Glutamatergic neuron (in vitro differentiated cells): ENCODE measurements around the gene TMEM259. TPM values are rescaled to one million over a fixed set of nuclear protein-coding genes. Genes with fewer than 3 reads are reported as not detected.

Experiments used
- DNase-seq: peaks from one replicate; pipeline ENCODE4 v3.0.0; 2022
- H3K27ac Mint-ChIP-seq: one replicate; pipeline ENCODE4 v1.8.0; 2020; ENCODE audit warnings: mild to moderate bottlenecking, mixed read lengths, inconsistent platforms; ENCODE audit not compliant: unreplicated experiment
- H3K27me3 Mint-ChIP-seq: one replicate; pipeline ENCODE4 v1.8.0; 2020; ENCODE audit warnings: mild to moderate bottlenecking, moderate library complexity, mixed read lengths, inconsistent platforms; ENCODE audit not compliant: unreplicated experiment
- H3K36me3 Mint-ChIP-seq: one replicate; pipeline ENCODE4 v1.8.0; 2020; ENCODE audit warnings: mild to moderate bottlenecking, mixed read lengths, inconsistent platforms; ENCODE audit not compliant: unreplicated experiment
- H3K4me1 Mint-ChIP-seq: one replicate; pipeline ENCODE4 v1.8.0; 2020; ENCODE audit warnings: mild to moderate bottlenecking, low read depth, mixed read lengths, inconsistent platforms; ENCODE audit not compliant: unreplicated experiment
- H3K4me3 Mint-ChIP-seq: one replicate; pipeline ENCODE4 v1.8.0; 2020; ENCODE audit warnings: mild to moderate bottlenecking, mixed read lengths, inconsistent platforms; ENCODE audit not compliant: unreplicated experiment
- H3K9me3 Mint-ChIP-seq: one replicate; pipeline ENCODE4 v1.8.0; 2020; ENCODE audit warnings: mild to moderate bottlenecking, moderate library complexity, mixed read lengths, inconsistent platforms; ENCODE audit not compliant: unreplicated experiment
- CTCF ChIP-seq: fragments of 200-600 bp; sonication (generic); IDR thresholded peaks from one replicate; pipeline ENCODE4 v1.5.0; 2021; ENCODE audit not compliant: partially characterized antibody, unreplicated experiment
- total RNA-seq: library from RNA; stranded (reverse); fragmentation: NEBNext Ultra II Directional; extraction: Animal tissue kit (Norgen Biotek cat#: 25700); gene quantifications from one replicate; pipeline ENCODE4 v1.2.1, GENCODE V29; 2021; ENCODE audit not compliant: unreplicated experiment

TMEM259 gene
- total RNA-seq, 1 donor from 2014 or later: 222 TPM

- TF ChIP-seq CTCF: no peak
- no peaks in the 10 kb centered on the region for H3K4me1 Mint-ChIP-seq
- no peak overlapping the region for H3K4me3 Mint-ChIP-seq
Observed at GRCh38 chr19:1055028-1055425, 34.1 kb upstream of the TMEM259 start.

GRCh38 chr19:1054102-1055027 lies 33.4 kb upstream of the TMEM259 start:
- peaks cover 25% of the 10 kb centered on the region for H3K36me3 Mint-ChIP-seq
- peaks cover 5% of the 10 kb centered on the region for H3K27me3 Mint-ChIP-seq
- H3K27ac Mint-ChIP-seq: no peak overlapping the region
- no peak for DNase-seq
- peaks cover 19% of the 10 kb centered on the region for H3K9me3 Mint-ChIP-seq
- H3K4me1 Mint-ChIP-seq: no peaks in the 10 kb centered on the region
- TF ChIP-seq CTCF: no peak
- no peak overlapping the region for H3K4me3 Mint-ChIP-seq

More at GRCh38 chr19:1055028-1055425, 34.1 kb upstream of the TMEM259 start:
- Mint-ChIP-seq H3K27ac (no peak overlapping the region), H3K9me3 (peaks cover 19% of the 10 kb centered on the region), H3K36me3 (peaks cover 25% of the 10 kb centered on the region), H3K27me3 (peaks cover 5% of the 10 kb centered on the region)
- no peak for DNase-seq

GRCh38 chr19:1053176-1054101 lies 32.5 kb upstream of the TMEM259 start:
- Mint-ChIP-seq H3K27me3 (peaks cover 5% of the 10 kb centered on the region), H3K4me3 (no peak overlapping the region), H3K27ac (no peak overlapping the region), H3K4me1 (no peaks in the 10 kb centered on the region), H3K9me3 (peaks cover 19% of the 10 kb centered on the region), H3K36me3 (peaks cover 23% of the 10 kb centered on the region)
- DNase-seq: no peak
- TF ChIP-seq CTCF: no peak

GRCh38 chr19:1052349-1052975 lies 31.5 kb upstream of the TMEM259 start:
- no peak for TF ChIP-seq CTCF
- Mint-ChIP-seq H3K27ac (no peak overlapping the region), H3K27me3 (peaks cover 5% of the 10 kb centered on the region), H3K9me3 (peaks cover 15% of the 10 kb centered on the region), H3K4me1 (no peaks in the 10 kb centered on the region), H3K36me3 (peaks cover 13% of the 10 kb centered on the region), H3K4me3 (no peak overlapping the region)
- no peak for DNase-seq
